Measurements from ENCODE around the gene CACNA2D2. TPM values are rescaled to one million over a fixed set of nuclear protein-coding genes. Genes with fewer than 3 reads are reported as not detected.

The CACNA2D2 gene
- total RNA-seq, 1 experiment from 2014 or later = 0.59 TPM

DNA sequence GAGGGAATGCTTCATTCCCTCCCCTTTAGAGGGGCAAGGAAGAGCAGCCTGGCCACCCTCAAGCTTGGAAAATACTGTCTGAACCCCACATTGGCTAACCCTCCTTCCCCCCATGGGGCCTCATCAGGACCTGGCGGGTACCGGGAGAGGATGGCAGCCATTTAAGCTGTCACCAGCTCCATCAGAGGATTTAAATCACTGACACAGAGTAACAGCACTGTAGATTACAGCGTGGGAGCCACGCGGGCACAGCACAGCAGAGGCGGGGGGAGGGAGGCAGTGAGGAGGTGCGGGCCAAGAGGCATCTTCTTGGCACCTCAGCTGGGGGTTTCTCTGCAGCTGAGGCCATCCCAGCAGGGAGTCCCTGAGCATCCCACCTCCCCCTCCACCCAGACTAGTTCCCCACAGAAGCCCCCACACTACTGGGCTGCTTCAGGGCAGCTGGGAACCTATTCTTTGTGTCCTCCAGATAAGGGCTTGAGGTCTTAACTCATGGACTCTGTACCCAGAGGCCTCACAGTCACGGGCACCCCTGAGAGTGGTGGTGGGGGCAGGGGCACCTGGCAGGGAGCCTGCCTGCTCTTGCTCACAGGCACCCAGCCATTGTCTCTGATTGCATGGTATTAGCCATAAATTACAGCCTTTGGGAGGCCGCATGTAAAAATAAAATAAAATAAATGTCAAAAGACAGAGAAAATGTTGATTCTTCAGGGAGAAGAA lies 21.9 kb upstream of the CACNA2D2 start:
- DNase-seq (ENCODE audit: low read depth, low spot score) (no peak), ATAC-seq (no peak)
- Histone ChIP-seq H3K27ac (ENCODE audit: low read length) (no peak overlapping the region), H3K36me3 (ENCODE audit: control insufficient read depth, insufficient read depth, low read length) (no peaks in the 10 kb centered on the region), H3K4me1 (ENCODE audit: control insufficient read depth, insufficient read depth, low read length) (no peaks in the 10 kb centered on the region), H3K4me3 (ENCODE audit: low read depth in 2 of 2, low read length in 2 of 2) (no peak overlapping the region), H3K27me3 (ENCODE audit: control insufficient read depth, insufficient read depth, low read length) (no peaks in the 10 kb centered on the region), H3K9me3 (ENCODE audit: control insufficient read depth, insufficient read depth, low read depth, low read length) (no peaks in the 10 kb centered on the region)
- ChIA-PET CTCF (interaction anchor here (1.0 kb wide), 1 partner anchor 17 kb away, joined by 3 read pairs; no protein-coding TSS in a partner anchor), POLR2A (no interaction called here)
- TF ChIP-seq SIN3A (IDR thresholded peaks at IDR 0.05; ENCODE audit: borderline replicate concordance, insufficient read depth, low read depth, low read length) (no peak), TCF7L2 (IDR thresholded peaks at IDR 0.05; ENCODE audit: low read depth, low read length) (no peak), POLR2AphosphoS5 (IDR thresholded peaks at IDR 0.05; ENCODE audit: low read depth, low read length) (no peak)
- TF ChIP-seq, protein P1, sequence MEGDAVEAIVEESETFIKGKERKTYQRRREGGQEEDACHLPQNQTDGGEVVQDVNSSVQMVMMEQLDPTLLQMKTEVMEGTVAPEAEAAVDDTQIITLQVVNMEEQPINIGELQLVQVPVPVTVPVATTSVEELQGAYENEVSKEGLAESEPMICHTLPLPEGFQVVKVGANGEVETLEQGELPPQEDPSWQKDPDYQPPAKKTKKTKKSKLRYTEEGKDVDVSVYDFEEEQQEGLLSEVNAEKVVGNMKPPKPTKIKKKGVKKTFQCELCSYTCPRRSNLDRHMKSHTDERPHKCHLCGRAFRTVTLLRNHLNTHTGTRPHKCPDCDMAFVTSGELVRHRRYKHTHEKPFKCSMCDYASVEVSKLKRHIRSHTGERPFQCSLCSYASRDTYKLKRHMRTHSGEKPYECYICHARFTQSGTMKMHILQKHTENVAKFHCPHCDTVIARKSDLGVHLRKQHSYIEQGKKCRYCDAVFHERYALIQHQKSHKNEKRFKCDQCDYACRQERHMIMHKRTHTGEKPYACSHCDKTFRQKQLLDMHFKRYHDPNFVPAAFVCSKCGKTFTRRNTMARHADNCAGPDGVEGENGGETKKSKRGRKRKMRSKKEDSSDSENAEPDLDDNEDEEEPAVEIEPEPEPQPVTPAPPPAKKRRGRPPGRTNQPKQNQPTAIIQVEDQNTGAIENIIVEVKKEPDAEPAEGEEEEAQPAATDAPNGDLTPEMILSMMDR (IDR thresholded peaks at IDR 0.05) = no peak
- TF ChIP-seq, protein P2, sequence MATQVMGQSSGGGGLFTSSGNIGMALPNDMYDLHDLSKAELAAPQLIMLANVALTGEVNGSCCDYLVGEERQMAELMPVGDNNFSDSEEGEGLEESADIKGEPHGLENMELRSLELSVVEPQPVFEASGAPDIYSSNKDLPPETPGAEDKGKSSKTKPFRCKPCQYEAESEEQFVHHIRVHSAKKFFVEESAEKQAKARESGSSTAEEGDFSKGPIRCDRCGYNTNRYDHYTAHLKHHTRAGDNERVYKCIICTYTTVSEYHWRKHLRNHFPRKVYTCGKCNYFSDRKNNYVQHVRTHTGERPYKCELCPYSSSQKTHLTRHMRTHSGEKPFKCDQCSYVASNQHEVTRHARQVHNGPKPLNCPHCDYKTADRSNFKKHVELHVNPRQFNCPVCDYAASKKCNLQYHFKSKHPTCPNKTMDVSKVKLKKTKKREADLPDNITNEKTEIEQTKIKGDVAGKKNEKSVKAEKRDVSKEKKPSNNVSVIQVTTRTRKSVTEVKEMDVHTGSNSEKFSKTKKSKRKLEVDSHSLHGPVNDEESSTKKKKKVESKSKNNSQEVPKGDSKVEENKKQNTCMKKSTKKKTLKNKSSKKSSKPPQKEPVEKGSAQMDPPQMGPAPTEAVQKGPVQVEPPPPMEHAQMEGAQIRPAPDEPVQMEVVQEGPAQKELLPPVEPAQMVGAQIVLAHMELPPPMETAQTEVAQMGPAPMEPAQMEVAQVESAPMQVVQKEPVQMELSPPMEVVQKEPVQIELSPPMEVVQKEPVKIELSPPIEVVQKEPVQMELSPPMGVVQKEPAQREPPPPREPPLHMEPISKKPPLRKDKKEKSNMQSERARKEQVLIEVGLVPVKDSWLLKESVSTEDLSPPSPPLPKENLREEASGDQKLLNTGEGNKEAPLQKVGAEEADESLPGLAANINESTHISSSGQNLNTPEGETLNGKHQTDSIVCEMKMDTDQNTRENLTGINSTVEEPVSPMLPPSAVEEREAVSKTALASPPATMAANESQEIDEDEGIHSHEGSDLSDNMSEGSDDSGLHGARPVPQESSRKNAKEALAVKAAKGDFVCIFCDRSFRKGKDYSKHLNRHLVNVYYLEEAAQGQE (IDR thresholded peaks at IDR 0.05; ENCODE audit: insufficient read depth in 1 of 2, low read depth in 2 of 2, low read length in 1 of 2) = no peak
- BruUV-seq (replicated peaks) = no TSS peak
- intact Hi-C loops (cut with micrococcal nuclease; ENCODE audit: unreplicated experiment) = no loop called here
- in situ Hi-C loops (cut with HindIII; ENCODE audit: low pct_unique_long_range_greater_than_20kb, low sequenced_read_pairs) = no loop called here

DNA sequence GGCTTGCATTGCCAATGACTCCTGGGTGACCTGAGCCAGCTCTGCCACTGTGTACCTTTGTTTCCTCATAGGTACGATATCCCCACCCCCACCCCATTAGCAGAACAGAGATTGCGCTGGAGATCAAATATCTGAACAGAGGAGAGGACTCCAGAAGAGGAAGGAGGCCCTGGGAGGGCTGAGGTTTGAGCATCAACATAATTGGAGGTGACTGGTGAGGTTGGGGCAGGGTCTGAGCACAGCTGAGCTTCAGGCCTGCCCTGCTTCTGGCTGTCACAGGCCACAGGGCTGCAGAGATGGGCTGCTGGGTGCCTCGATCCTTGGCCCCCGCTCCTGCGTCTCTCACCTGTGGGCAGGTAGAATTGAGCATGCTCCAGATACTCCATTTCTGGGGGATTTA lies 21.3 kb upstream of the CACNA2D2 start:
- intact Hi-C loops (cut with micrococcal nuclease; ENCODE audit: unreplicated experiment) (no loop called here), in situ Hi-C loops (cut with HindIII; ENCODE audit: low pct_unique_long_range_greater_than_20kb, low sequenced_read_pairs) (no loop called here)
- CTCF ChIA-PET = interaction anchor here (1.0 kb wide), 1 partner anchor 18 kb away, joined by 3 read pairs; no protein-coding TSS in a partner anchor

More for the DNA sequence above, 21.3 kb upstream of the CACNA2D2 start:
- no peaks in the 10 kb centered on the region for H3K36me3 ChIP-seq (ENCODE audit: control insufficient read depth, insufficient read depth, low read length)
- H3K4me1 ChIP-seq (ENCODE audit: control insufficient read depth, insufficient read depth, low read length) = no peaks in the 10 kb centered on the region
- POLR2A ChIA-PET = no interaction called here
- no peak overlapping the region for H3K4me3 ChIP-seq (ENCODE audit: low read depth in 2 of 2, low read length in 2 of 2)
- no peaks in the 10 kb centered on the region for H3K9me3 ChIP-seq (ENCODE audit: control insufficient read depth, insufficient read depth, low read depth, low read length)
- ATAC-seq (no peak), DNase-seq (ENCODE audit: low read depth, low spot score) (no peak)
- TF ChIP-seq, protein P1 (IDR thresholded peaks at IDR 0.05) = no peak
- TF ChIP-seq, protein P2 (IDR thresholded peaks at IDR 0.05; ENCODE audit: insufficient read depth in 1 of 2, low read depth in 2 of 2, low read length in 1 of 2) = no peak
- H3K27ac ChIP-seq (ENCODE audit: low read length) = no peak overlapping the region
- no TSS peak for BruUV-seq (replicated peaks)
- H3K27me3 ChIP-seq (ENCODE audit: control insufficient read depth, insufficient read depth, low read length) = no peaks in the 10 kb centered on the region
